GM23248 (cell line): ENCODE results near the gene CSRP1. TPM values are rescaled to one million over a fixed set of nuclear protein-coding genes. Genes with fewer than 3 reads are reported as not detected.

Experiments
- DNase-seq: peaks from one replicate; pipeline ENCODE4 v3.0.0-alpha.2; 2015
- H2AFZ ChIP-seq: fragments of 200-600 bp; sonication (generic); 2 replicates; pipeline ENCODE4 v1.6.1; 2016; ENCODE audit warnings: antibody characterized with exemption
- H3F3A ChIP-seq: fragments of 200-600 bp; sonication (generic); 2 replicates; pipeline ENCODE4 v1.6.1; 2016; ENCODE audit warnings: mild to moderate bottlenecking, antibody characterized with exemption, mixed run types; ENCODE audit not compliant: insufficient read depth
- H3K27ac ChIP-seq: fragments of 200-600 bp; sonication (generic); 2 replicates; pipeline ENCODE4 v1.5.1; 2016; ENCODE audit warnings: mild to moderate bottlenecking
- H3K27me3 ChIP-seq: fragments of 200-600 bp; sonication (generic); replicated peaks from 2 replicates; pipeline ENCODE4 v1.6.1; 2016; ENCODE audit warnings: mild to moderate bottlenecking; ENCODE audit not compliant: insufficient read depth
- H3K36me3 ChIP-seq: fragments of 200-600 bp; sonication (generic); 2 replicates; pipeline ENCODE4 v1.6.1; 2016; ENCODE audit warnings: low read depth, mild to moderate bottlenecking
- H3K4me1 ChIP-seq: fragments of 200-600 bp; sonication (generic); 2 replicates; pipeline ENCODE4 v1.6.1; 2016; ENCODE audit warnings: mild to moderate bottlenecking; ENCODE audit not compliant: insufficient read depth
- H3K4me2 ChIP-seq: fragments of 200-600 bp; sonication (generic); one replicate; pipeline ENCODE4 v1.6.1; 2016; ENCODE audit warnings: mild to moderate bottlenecking; ENCODE audit not compliant: unreplicated experiment
- H3K4me3 ChIP-seq: fragments of 200-600 bp; sonication (generic); 2 replicates; pipeline ENCODE4 v1.5.1; 2016; ENCODE audit warnings: mild to moderate bottlenecking
- H3K79me2 ChIP-seq: fragments of 200-600 bp; sonication (generic); 2 replicates; pipeline ENCODE4 v1.6.1; 2016; ENCODE audit warnings: mild to moderate bottlenecking; ENCODE audit not compliant: insufficient read depth
- H3K9ac ChIP-seq: fragments of 200-600 bp; sonication (generic); 2 replicates; pipeline ENCODE4 v1.6.1; 2016; ENCODE audit warnings: mild to moderate bottlenecking
- H3K9me2 ChIP-seq: fragments of 200-600 bp; sonication (generic); 2 replicates; pipeline ENCODE4 v1.6.1; 2016; ENCODE audit warnings: mixed run types, mild to moderate bottlenecking, moderate library complexity; ENCODE audit not compliant: insufficient read depth
- H3K9me3 ChIP-seq: fragments of 200-600 bp; sonication (generic); one replicate; pipeline ENCODE4 v1.6.1; 2017; ENCODE audit warnings: low read depth
- H4K20me1 ChIP-seq: fragments of 200-600 bp; sonication (generic); 2 replicates; pipeline ENCODE4 v1.6.0; 2016; ENCODE audit not compliant: insufficient read depth
- EZH2 ChIP-seq: fragments of 200-600 bp; sonication (generic); IDR thresholded peaks from 2 replicates; pipeline ENCODE4 v1.6.1; 2018; ENCODE audit warnings: antibody characterized with exemption, mild to moderate bottlenecking; ENCODE audit not compliant: insufficient read depth, poor library complexity, severe bottlenecking
- EZH2phosphoT487 ChIP-seq: fragments of 200-600 bp; sonication (generic); IDR thresholded peaks from 2 replicates; pipeline ENCODE4 v1.6.1; 2018; ENCODE audit warnings: antibody characterized with exemption, moderate library complexity, mild to moderate bottlenecking, low read depth; ENCODE audit not compliant: insufficient read depth
- WGBS, 2 experiments: methylation state at CpG; one replicate each; pipeline ENCODE4 v1.1.6; 2015 to 2017; ENCODE audit warnings: low lambda C conversion rate in 2 of 2, low coverage in 1 of 2; ENCODE audit errors: missing lambda C conversion rate in 2 of 2; 5-methylcytosine and 5-hydroxymethylcytosine counted together
- in situ Hi-C: fragments of 300-500 bp; cut with MboI; formaldehyde crosslinking; loops from 2 replicates; pipeline ENCODE4 v1.15.0; 2020
- polyA plus RNA-seq: library from polyadenylated mRNA; unstranded; fragments of >200 nt; fragmentation: Nextera tagmentation; extraction: Ambion mirVana; gene quantifications from 2 replicates; pipeline ENCODE4 v1.2.1, GENCODE V29; 2016
- total RNA-seq: library from RNA; depleted of rRNA; stranded (reverse); fragments of >200 nt; shearing (Covaris generic); gene quantifications from 2 replicates; pipeline ENCODE4 v1.2.3, GENCODE V29; 2014

Gene CSRP1
- total and polyA plus RNA-seq, 2 experiments from 2014 or later: 510 to 1,160 TPM

- H3K9ac ChIP-seq: no peak overlapping the region
- no peaks in the 10 kb centered on the region for H3K9me3 ChIP-seq
- WGBS, 2 experiments: 26 to 35% methylated on average over 3 of the region's 3 CpGs
- H3K9me2 ChIP-seq: no peaks in the 10 kb centered on the region
- peak; percentile 93 for DNase-seq
- no peaks in the 10 kb centered on the region for H3K27me3 ChIP-seq
- H3F3A ChIP-seq: peaks cover 19% of the 10 kb centered on the region; the same call in 1 of the 2 replicates
- H3K79me2 ChIP-seq: peaks cover 21% of the 10 kb centered on the region
- H3K4me1 ChIP-seq: peaks cover 24% of the 10 kb centered on the region
- no peak for TF ChIP-seq EZH2phosphoT487
- no peak for TF ChIP-seq EZH2
- H2AFZ ChIP-seq: no peak overlapping the region
- H3K4me2 ChIP-seq: no peak overlapping the region
- no peaks in the 10 kb centered on the region for H3K36me3 ChIP-seq
- no peak overlapping the region for H3K4me3 ChIP-seq
- H4K20me1 ChIP-seq: no peaks in the 10 kb centered on the region
- in situ Hi-C loops: no loop called here
- no peak overlapping the region; the same call in 1 of the 2 replicates for H3K27ac ChIP-seq
Measured at GRCh38 chr1:201471772-201472171, 35.2 kb downstream of the CSRP1 start.

GRCh38 chr1:201470581-201470980 is 36.3 kb downstream of the CSRP1 start:
- Histone ChIP-seq H3K9me3 (no peaks in the 10 kb centered on the region), H3K79me2 (peaks cover 33% of the 10 kb centered on the region), H3K27ac (no peak overlapping the region), H3K9ac (no peak overlapping the region), H3K4me3 (no peak overlapping the region), H4K20me1 (no peaks in the 10 kb centered on the region), H3F3A (peaks cover 21% of the 10 kb centered on the region), H3K4me2 (no peak overlapping the region), H3K4me1 (peaks cover 20% of the 10 kb centered on the region; the same call in 1 of the 2 replicates), H3K9me2 (no peaks in the 10 kb centered on the region), H2AFZ (no peak overlapping the region), H3K36me3 (peaks cover 4% of the 10 kb centered on the region; the same call in 1 of the 2 replicates), H3K27me3 (no peaks in the 10 kb centered on the region)
- 86 to 91% methylated on average over 4 of the region's 4 CpGs for WGBS, 2 experiments
- in situ Hi-C loops: no loop called here
- DNase-seq: no peak
- TF ChIP-seq EZH2: no peak
- TF ChIP-seq EZH2phosphoT487: no peak

GRCh38 chr1:201469645-201470074 is 37.3 kb downstream of the CSRP1 start:
- Histone ChIP-seq H3K9me3 (no peaks in the 10 kb centered on the region), H3K4me3 (peak overlapping the region; percentile 100), H3K9ac (peak overlapping the region; percentile 91), H3K9me2 (no peaks in the 10 kb centered on the region), H3K27ac (peak overlapping the region; percentile 77), H3K4me1 (peaks cover 13% of the 10 kb centered on the region; the same call in 1 of the 2 replicates), H2AFZ (peak overlapping the region; percentile 66), H3K36me3 (peaks cover 13% of the 10 kb centered on the region; the same call in 1 of the 2 replicates), H3K27me3 (no peaks in the 10 kb centered on the region), H3F3A (peaks cover 28% of the 10 kb centered on the region), H3K79me2 (peaks cover 43% of the 10 kb centered on the region), H4K20me1 (no peaks in the 10 kb centered on the region), H3K4me2 (peak overlapping the region; percentile 96)
- TF ChIP-seq EZH2: no peak
- TF ChIP-seq EZH2phosphoT487: no peak
- in situ Hi-C loops: no loop called here
- DNase-seq: no peak
- WGBS, 2 experiments: 73 to 74% methylated on average over 15 to 16 of the region's 16 CpGs

- in situ Hi-C loops: no loop called here
- H2AFZ ChIP-seq: peak within 1 kb of the TSS; percentile 66
Measured at GRCh38 chr1:201468844-201469644, 37.9 kb downstream of the CSRP1 start, which contains the start of gene PHLDA3. Gene PHLDA3, minus strand, starts transcription at chr1:201469188. Its CDS starts 402 bp downstream, at chr1:201468786.

More at GRCh38 chr1:201468844-201469644, 37.9 kb downstream of the CSRP1 start, which contains the start of gene PHLDA3:
- Histone ChIP-seq H3K27ac (peak within 1 kb of the TSS; percentile 77), H3K4me2 (peak within 1 kb of the TSS; percentile 96), H3K9me2 (no peaks in the 10 kb centered on the region), H3F3A (peaks cover 35% of the 10 kb centered on the region), H3K79me2 (peaks cover 49% of the 10 kb centered on the region), H3K36me3 (peaks cover 20% of the 10 kb centered on the region; the same call in 1 of the 2 replicates), H3K4me1 (peaks cover 13% of the 10 kb centered on the region; the same call in 1 of the 2 replicates), H3K4me3 (peak within 1 kb of the TSS; percentile 100), H3K9ac (peak within 1 kb of the TSS; percentile 91), H3K9me3 (no peaks in the 10 kb centered on the region), H4K20me1 (no peaks in the 10 kb centered on the region), H3K27me3 (no peaks in the 10 kb centered on the region)
- DNase-seq: peak; percentile 93
- WGBS, 2 experiments: 1% methylated on average over 28 to 47 of the region's 76 CpGs
- TF ChIP-seq EZH2phosphoT487 (no peak), EZH2 (no peak)
